Muscle of back (tissue), 11 donors: Measurements from ENCODE around the gene CORO6. TPM values are rescaled to one million over a fixed set of nuclear protein-coding genes. Genes with fewer than 3 reads are reported as not detected.
A peak's percentile ranks its signal among the peaks of the same experiment; 100 is the strongest.

Experiments
- DNase-seq, 3 donors: peaks; one replicate each; pipeline versions ENCODE4 v3.0.0 to v3.0.0-alpha.2; 2013
- polyA plus RNA-seq, 10 donors: library from polyadenylated mRNA; unstranded; fragments of 120-200 nt; gene quantifications; one replicate each; pipeline ENCODE4 v1.2.1, GENCODE V29; 2013; ENCODE audit not compliant: insufficient read length in 10 of 10

Gene CORO6
- polyA plus RNA-seq, 10 donors, result 50.4 to 81.0 (median 73.1) TPM

DNA sequence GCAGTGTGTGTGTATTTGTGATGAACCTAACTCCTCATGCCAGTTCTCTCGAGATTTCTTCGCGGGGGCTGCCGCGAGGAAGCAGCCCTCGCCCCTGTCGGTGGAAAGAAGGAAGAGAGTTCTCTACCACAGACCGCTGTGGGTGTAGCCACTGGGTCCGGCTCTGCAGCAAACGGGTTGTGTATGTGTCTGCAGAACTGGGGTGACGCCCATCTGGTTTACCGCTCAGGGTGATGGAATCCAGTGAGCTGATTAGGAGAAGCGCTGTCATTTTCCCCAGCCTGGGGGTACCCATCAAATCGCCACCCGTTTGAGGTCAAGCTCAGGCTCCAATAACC is 7.7 kb downstream of the CORO6 start:
- no peak for DNase-seq

DNA sequence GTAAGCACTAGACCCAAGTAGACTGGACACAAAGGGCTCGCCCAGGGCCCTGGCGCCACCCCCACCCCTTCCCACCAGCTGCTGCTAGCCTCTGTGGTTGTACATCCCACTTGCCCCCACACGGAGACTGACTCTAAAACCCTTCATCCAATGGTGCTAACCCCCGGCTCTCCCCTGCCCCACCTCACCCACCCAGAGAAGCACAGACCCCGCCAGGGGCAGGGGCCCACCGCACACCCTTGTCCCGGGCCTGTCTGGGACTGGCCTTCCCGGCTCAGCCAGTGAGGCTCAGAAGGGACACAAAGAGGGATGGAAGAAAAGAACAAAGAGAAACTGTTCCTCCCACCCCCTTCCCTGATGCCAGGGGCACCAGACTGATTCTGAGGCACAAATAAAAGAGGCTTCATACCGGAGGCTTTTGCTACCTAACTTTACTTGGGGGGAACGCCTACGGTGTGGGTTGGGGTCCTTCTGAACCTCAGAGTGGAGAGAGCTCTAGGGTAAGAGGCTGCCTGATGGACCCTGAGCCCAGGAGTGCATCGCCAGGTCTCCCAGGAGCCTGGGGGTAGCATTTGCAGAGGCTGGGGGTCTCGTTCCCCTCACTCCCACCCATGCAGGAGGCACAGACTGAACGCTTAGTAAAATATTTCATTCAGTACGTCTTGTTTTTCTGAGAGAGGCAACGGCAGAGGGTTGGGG is 8.2 kb downstream of the CORO6 start:
- peak in 1 of 3 donors; percentile 21 for DNase-seq

DNA sequence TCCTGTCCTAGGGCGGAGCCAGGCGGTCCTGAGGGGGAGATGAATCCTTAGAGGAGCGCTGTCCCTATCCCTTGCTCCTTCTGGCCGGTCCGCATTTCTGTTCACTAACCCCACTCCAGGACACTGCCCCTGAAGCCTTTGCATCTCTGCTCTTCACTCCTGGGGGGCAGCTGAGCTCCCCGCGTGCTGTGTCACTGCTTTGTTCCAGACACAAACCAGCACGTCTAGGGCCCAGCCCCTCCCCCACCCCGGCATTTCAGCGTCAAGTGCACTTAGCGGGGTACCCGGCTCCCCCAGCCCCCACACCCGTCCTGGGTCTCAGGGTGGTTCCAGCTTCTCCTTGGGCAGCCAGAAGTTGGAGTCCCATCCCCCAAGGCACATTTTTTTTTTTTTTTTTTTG is 8.9 kb downstream of the CORO6 start:
- no peak for DNase-seq

GRCh38 chr17:29613352-29613837 is 9.3 kb downstream of the CORO6 start:
- DNase-seq, result peak; percentile 87 to 97 (median 95)

DNA sequence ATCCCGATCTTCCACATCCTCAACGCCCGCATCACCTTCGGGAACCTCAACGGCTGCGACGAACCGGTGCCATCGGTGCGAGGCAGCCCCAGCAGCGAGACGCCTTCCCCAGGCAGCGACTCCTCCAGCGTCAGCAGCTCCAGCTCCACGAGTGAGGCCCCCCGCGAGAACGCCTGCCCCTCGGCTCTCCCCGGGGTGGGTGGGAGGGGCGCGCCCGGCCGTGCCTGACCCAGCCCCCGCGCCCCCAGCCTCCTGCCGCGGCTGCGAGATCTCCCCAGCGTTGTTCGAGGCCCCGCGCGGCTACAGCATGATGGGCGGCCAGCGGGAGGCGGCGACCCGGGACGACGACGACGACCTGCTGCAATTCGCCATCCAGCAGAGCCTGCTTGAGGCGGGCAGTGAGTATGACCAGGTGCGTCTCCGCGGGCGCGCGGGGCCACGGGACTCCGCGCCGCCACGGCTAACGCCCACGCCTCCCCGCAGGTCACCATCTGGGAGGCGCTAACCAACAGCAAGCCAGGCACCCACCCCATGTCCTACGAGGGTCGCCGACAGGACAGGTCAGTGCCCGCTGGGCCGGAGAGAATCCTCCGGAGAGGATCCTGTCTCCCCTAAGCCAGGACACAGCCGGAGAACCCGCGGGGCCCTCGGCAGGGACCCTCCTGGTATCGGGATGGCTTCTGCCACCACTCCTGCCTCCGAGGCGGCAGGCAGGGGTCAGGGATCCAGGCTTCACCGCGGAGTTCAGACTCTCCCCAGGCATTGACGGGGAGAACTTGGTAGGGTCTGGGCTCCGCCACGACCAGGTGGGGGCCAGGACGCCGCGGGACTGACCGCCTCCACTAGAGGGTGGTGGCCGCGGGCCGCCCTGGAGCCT is 10.1 kb downstream of the CORO6 start:
- DNase-seq, result no peak

GRCh38 chr17:29612094-29612403 is 10.7 kb downstream of the CORO6 start:
- DNase-seq, result no peak

- DNase-seq, result peak in 1 of 3 donors; percentile 11
Observed at GRCh38 chr17:29611351-29612093, 11.2 kb downstream of the CORO6 start.

DNA sequence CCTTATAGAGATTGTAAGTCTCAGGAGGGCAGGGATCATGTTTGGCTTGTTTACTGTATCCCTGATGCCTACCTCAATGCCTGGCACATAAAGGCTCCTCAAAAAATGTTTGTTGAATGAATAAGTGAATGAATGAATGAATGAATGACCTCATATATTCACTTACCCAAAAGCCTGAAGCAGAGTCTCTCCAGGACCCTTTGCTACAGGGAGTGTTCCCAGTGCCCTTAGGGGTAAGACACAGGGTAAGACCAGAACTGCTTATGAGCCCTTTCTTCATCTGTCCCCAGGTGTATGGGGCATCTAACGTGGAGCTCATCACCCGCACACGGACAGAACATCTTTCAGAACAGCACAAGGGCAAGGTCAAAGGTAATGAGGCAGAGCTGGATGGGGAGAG is 12.3 kb downstream of the CORO6 start:
- no peak for DNase-seq

GRCh38 chr17:29608986-29609385 is 13.7 kb downstream of the CORO6 start:
- no peak for DNase-seq

DNA sequence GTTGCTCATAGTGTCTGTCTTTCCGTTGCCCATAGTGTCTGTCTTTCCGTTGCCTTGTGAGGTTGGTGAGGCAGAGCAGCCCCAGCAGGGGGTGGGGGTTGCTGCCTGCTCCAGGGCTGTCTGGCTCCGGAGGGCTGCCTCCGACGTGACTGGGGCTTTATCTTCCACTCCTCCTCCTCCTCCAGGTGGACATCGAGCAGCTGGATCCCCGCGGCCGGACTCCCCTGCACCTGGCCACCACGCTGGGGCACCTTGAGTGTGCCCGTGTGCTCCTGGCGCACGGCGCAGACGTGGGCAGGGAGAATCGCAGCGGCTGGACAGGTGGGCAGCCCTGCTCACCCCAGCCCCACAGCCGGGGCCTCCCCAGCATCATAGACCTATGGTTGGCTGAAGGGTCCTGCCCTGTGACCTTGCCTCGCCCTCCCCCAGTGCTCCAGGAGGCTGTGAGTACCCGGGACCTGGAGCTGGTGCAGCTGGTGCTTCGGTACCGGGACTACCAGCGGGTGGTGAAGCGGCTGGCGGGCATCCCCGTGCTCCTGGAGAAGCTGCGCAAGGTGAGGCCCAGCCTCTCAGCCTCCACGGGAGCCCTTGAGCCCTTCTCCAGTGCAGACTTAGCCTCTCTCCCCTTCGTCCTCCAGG is 15.0 kb downstream of the CORO6 start:
- no peak for DNase-seq

- peak in 2 of 3 donors; percentile 80 to 87 for DNase-seq
Observed at GRCh38 chr17:29603109-29603674, 19.5 kb downstream of the CORO6 start.

DNA sequence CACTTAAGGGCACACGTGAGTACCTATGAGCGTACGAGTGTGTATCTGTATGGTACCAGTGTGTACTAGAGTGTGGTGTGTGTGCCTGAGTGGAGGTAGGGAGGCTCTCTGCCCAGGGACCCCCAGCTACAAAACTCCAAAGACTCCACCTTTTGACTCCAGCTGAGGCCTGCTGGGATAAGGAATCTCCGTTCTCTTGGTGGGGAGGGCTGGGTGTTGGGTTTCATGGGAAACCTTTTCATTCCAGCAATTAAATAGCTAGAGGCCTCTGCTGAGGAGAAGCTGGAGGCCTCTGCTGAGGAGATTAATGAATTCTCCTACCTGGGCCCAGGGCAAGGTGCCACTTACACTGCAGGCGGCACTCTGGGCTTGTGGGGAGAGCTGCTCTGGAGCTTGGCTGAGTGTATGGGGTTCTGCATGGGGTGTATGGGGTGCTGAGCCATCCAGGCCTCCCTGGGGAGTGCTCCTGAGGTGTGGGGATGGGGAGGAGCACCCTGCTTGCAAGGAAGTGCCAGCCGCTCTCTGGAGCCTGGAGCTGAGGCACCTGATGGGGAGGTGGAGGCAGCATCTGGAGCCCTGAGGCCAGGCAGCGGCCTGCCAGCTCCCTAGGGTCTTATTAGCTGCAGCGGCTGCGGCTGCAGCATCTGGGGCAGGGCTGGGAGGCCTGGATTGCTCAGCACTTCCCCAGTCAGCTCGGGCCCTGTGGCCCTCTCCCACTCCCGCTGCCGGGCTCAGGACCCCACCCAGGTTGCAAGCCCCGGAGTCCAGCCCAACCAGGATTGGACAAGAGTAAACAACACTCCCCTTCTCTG is 25.1 kb downstream of the CORO6 start:
- no peak for DNase-seq

- DNase-seq, result no peak
Observed at GRCh38 chr17:29596811-29597210, 25.9 kb downstream of the CORO6 start.

DNA sequence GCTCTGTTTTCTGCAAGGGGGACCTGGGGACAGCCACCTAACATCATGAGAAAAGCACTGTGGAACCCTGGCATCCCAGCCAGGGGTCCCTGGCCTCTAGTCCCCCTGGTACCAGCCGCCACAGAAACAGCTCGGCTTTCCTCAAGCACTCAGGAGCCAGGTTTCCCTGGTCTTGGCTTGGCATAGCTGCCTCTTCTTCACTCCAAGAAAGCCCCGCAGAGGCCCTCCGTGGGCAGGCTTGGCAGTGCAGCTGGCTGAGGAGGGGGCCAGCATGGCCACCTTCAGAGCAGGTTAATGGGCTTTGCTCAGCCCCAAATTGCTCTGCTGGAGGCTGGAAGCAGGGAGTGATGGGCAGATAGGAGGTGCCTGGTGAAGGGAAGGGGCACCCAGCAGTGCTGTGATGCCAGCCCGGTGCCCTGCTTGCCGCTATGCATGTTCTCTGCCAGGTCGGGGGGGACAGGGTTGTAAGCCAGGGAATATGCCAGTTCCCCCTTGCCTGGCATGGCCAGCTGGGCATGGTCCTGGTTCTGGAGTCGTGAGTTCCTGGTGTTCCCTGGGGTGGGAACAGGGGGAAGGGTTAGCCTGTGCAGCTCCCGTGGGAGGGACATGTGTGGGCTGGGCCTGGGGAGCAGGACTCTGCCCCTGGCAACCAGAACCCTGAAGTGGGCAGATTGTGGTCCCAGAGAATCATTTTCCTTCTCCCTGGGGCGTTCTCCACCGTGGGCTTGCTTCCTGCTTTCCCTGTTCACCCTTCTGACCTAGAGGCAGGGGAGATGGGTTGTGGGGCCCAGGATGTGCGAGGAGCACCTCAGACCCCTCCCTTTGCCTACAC is 26.6 kb downstream of the CORO6 start:
- DNase-seq, result no peak

GRCh38 chr17:29595107-29595942 is 27.4 kb downstream of the CORO6 start:
- DNase-seq, result no peak

GRCh38 chr17:29594519-29595090 is 28.1 kb downstream of the CORO6 start:
- DNase-seq, result no peak

- no peak for DNase-seq
Observed at GRCh38 chr17:29593591-29594518, 28.9 kb downstream of the CORO6 start.
